Endothelial cell of hepatic sinusoid (primary cell): ENCODE measurements around the gene MARK3.
"Not testable (repeated sequence)": the region's sequence is repeated elsewhere in the genome, so short reads cannot be mapped to it uniquely, and the experiment has no call there.

Source experiments
- in situ Hi-C: cut with HindIII; loops from 2 replicates; pipeline ENCODE4 v1.10.0; 2017; ENCODE audit warnings: low sequenced_read_pairs

The MARK3 gene

GRCh38 chr14:103385152-103385928, at the start of gene MARK3:
Gene MARK3, plus strand, starts transcription at chr14:103385415. Its CDS starts 615 bp downstream, at chr14:103386030.
- in situ Hi-C loops, result no loop called here

- in situ Hi-C loops, result no loop called here
Observed at GRCh38 chr14:103336191-103336590, 49.0 kb upstream of the MARK3 start.

GRCh38 chr14:103337794-103338193, 47.4 kb upstream of the MARK3 start:
- in situ Hi-C loops, result no loop called here

- in situ Hi-C loops, result no loop called here
Observed at GRCh38 chr14:103339561-103339960, 45.7 kb upstream of the MARK3 start.

GRCh38 chr14:103340480-103341212, 44.6 kb upstream of the MARK3 start:
- in situ Hi-C loops, result loop anchor here (5.0 kb wide), 1 partner anchor 67 kb away; no protein-coding TSS in a partner anchor

GRCh38 chr14:103341250-103342129, 43.7 kb upstream of the MARK3 start:
- in situ Hi-C loops, result loop anchor here (5.0 kb wide), 1 partner anchor 66 kb away; no protein-coding TSS in a partner anchor

GRCh38 chr14:103343164-103343879, 41.9 kb upstream of the MARK3 start:
- in situ Hi-C loops, result loop anchor here (5.0 kb wide), 1 partner anchor 64 kb away; no protein-coding TSS in a partner anchor

GRCh38 chr14:103343905-103344797, 41.1 kb upstream of the MARK3 start:
- in situ Hi-C loops, result loop anchor here (5.0 kb wide), 1 partner anchor 63 kb away; no protein-coding TSS in a partner anchor

- in situ Hi-C loops, result no loop called here
Observed at GRCh38 chr14:103346286-103346685, 38.9 kb upstream of the MARK3 start.

GRCh38 chr14:103347091-103347815, 38.0 kb upstream of the MARK3 start:
- in situ Hi-C loops, result no loop called here

GRCh38 chr14:103348154-103348553, 37.1 kb upstream of the MARK3 start:
- in situ Hi-C loops, result no loop called here

- in situ Hi-C loops, result no loop called here
Observed at GRCh38 chr14:103349982-103350381, 35.2 kb upstream of the MARK3 start.

GRCh38 chr14:103353362-103353761, 31.9 kb upstream of the MARK3 start:
- in situ Hi-C loops, result no loop called here

- in situ Hi-C loops, result no loop called here
Observed at GRCh38 chr14:103354141-103354540, 31.1 kb upstream of the MARK3 start.

- in situ Hi-C loops, result no loop called here
Observed at GRCh38 chr14:103356024-103356682, 29.1 kb upstream of the MARK3 start.

GRCh38 chr14:103357552-103357951, 27.7 kb upstream of the MARK3 start:
- in situ Hi-C loops, result not testable (repeated sequence)

- in situ Hi-C loops, result no loop called here
Observed at GRCh38 chr14:103360548-103360947, 24.7 kb upstream of the MARK3 start.

GRCh38 chr14:103361867-103362266, 23.3 kb upstream of the MARK3 start:
- in situ Hi-C loops, result no loop called here
